ENCODE results near the gene SETD4.

DNA sequence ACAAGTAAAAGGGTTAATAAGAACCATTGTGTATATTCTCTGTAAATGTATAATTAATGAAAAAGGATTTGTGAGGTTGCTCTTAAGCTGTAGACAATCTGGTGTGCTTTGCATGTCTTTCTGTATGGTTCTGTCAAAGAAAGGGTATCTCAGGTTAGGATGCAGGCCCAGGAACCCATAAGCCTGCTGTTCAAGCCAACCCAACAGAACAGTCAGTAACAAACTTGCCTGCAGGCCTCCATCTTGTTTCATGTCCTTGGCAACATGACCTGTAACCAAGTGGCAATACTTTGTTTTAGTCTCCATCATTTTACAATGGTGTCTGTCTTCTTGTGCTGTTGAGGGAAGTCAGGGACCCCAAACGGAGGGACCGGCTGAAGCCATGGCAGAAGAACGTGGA lies 38.7 kb upstream of the SETD4 start:
- TF ChIP-seq, protein P1, sequence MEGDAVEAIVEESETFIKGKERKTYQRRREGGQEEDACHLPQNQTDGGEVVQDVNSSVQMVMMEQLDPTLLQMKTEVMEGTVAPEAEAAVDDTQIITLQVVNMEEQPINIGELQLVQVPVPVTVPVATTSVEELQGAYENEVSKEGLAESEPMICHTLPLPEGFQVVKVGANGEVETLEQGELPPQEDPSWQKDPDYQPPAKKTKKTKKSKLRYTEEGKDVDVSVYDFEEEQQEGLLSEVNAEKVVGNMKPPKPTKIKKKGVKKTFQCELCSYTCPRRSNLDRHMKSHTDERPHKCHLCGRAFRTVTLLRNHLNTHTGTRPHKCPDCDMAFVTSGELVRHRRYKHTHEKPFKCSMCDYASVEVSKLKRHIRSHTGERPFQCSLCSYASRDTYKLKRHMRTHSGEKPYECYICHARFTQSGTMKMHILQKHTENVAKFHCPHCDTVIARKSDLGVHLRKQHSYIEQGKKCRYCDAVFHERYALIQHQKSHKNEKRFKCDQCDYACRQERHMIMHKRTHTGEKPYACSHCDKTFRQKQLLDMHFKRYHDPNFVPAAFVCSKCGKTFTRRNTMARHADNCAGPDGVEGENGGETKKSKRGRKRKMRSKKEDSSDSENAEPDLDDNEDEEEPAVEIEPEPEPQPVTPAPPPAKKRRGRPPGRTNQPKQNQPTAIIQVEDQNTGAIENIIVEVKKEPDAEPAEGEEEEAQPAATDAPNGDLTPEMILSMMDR (IDR thresholded peaks at IDR 0.05; ENCODE audit: low read depth, low read length, poor library complexity, severe bottlenecking): no peak
- no peak for TF ChIP-seq EZH2phosphoT487 (IDR thresholded peaks at IDR 0.05; ENCODE audit: borderline replicate concordance, low read length)
